NCI-H1105 treated with DMSO at 0.1 percent for 48 hours (cell line): ENCODE measurements around the gene ZFP36.
A peak's percentile ranks its signal among the peaks of the same experiment; 100 is the strongest.

Experiments
- DNase-seq: peaks from one replicate; lab custom pipeline; 2025; lab: John Stamatoyannopoulos, UW

The ZFP36 gene

GRCh38 chr19:39405958-39406655 lies 540 bp upstream of the ZFP36 start:
- DNase-seq: no peak

DNA sequence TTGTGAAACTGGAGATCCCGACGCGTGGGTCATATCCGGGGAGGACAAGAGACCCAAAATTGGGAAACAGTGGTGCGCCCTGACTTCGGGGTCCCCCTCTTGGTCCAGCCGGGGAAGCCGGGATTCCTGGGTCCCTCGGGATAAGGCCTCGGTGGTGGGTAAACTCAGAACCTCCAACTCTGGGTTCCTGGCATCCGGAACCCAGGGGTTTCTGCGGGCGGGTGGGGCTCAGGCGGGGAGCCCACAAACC lies 688 bp downstream of the ZFP36 start:
- no peak for DNase-seq

- no peak for DNase-seq
These were observed 1.2 kb downstream of the ZFP36 start for GRCh38 chr19:39407660-39408391.

GRCh38 chr19:39408392-39409207 lies 2.0 kb downstream of the ZFP36 start:
- peak; percentile 46 for DNase-seq

DNA sequence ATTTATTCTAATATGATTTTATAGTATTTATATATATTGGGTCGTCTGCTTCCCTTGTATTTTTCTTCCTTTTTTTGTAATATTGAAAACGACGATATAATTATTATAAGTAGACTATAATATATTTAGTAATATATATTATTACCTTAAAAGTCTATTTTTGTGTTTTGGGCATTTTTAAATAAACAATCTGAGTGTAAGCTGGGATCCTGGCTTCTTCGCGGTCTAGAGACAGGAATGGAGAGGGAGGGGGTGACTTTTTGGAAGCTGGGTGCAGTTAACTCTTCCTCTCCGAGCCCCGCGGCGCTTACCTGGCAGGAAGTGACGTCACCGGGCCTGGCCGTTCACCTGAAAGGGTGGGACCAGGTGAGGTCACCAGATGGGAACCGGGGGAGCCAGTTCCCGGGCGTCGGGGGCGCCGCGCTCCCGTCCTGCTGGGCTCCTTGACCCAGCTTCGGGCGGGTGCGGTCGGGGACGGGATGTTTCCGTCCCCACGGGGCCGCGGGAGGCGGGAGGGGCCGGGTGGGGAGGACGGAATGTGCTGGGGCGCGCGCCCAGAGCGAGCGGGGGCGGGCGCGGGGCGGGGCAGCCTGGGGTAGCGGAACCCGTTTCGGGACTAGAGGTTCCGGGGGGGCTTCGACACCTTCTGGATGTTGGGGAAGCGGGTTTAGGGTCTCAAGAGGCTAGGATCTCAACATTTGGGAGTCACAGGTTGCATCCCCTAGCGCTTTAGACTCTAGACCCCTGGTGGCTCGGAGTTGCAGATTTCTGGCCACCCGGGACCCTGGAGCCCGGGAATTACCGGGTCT lies 2.8 kb downstream of the ZFP36 start:
- DNase-seq: peak; percentile 96

- DNase-seq: peak; percentile 29
These were observed 3.6 kb downstream of the ZFP36 start for GRCh38 chr19:39410017-39410830.

DNA sequence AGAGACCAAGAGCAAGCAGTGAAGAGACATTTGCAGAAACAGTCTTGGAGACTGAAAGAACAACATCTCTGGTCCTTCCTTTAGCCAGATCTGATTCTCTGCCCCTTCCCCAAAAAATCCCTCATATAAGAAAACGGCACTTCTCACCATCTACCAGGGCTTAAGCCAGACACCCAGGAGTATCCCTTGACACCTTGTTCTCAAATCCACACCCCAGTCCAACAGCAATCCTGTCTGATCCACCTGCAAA lies 4.1 kb downstream of the ZFP36 start:
- no peak for DNase-seq

DNA sequence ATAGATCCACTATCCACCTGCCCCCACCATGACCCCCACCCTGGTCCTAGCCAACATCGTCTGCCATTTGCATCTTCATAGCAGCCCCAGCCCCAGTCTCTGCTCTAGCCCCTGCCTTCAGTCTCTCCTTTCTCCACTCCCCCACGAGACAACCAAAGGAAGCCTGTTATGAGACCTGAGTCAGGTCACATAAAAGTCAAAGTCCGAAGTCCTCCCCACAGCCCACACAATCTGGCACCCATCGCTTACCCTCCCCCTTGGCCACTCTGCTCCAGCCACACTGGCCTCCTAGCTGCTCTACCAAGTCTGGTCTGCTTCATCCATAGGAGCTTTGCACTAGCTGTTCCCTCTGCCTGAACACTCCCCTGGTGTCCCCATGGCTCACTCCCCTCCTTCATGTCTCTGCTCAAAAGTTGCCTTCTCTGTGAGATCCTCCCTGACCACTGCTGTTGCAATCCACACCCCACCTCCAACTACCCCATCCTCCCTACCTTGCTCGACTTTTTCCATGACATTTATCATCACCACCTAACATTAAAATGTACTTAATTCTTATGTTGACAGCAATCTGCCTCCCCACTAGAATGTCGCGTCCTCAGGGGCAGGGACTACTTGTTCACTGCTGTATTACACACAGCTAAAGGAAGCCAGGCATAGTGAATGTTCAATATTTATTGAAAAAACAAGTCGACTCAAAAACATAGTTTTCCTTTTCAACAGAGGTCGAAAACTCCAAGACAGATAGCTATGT lies 4.6 kb downstream of the ZFP36 start:
- no peak for DNase-seq

GRCh38 chr19:39411832-39412099 lies 5.1 kb downstream of the ZFP36 start:
- DNase-seq: peak; percentile 89

DNA sequence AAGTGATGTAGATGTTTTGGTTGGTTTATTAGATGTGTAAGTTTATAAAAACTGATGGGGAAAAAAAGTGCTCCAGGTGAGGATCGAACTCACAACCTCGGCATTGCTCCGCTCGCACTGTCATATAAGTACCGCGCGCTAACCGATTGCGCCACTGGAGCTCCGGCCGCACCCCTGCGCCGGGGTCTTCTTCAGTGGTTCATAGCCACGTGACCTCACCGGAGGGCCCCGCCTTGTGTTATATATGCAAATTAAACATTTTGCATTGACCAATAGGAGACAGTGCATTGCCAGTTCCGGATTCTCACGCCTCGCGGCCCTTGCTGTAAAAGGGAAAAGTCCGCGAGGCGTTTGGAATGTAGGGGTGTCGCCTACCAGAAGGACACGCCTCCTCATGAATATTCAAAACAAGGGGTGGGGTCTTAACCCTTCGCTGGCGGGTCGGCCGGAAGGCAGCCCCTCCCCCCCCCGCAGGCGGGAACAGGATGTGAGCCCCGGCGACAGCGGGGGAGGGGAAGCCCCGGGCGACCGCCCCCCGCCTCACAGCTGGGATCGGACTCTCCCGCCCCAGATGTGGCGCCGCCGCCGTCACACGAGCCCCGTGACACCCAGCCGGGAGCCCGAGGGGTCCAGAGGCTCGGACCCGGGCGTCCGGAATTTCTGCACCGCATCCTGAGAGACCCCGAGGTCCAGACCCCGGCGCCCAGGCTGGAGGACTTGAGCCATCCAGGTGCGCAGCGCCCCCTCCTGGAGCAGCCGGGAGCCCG lies 5.6 kb downstream of the ZFP36 start, which contains the start of gene PLEKHG2:
TSS of gene PLEKHG2 (plus strand) at position 570 of the 767 bp plus-strand sequence. CDS start 1,418 bp downstream, outside the sequence.
- DNase-seq: peak; percentile 99

GRCh38 chr19:39412867-39413271 lies 6.2 kb downstream of the ZFP36 start:
- no peak for DNase-seq

DNA sequence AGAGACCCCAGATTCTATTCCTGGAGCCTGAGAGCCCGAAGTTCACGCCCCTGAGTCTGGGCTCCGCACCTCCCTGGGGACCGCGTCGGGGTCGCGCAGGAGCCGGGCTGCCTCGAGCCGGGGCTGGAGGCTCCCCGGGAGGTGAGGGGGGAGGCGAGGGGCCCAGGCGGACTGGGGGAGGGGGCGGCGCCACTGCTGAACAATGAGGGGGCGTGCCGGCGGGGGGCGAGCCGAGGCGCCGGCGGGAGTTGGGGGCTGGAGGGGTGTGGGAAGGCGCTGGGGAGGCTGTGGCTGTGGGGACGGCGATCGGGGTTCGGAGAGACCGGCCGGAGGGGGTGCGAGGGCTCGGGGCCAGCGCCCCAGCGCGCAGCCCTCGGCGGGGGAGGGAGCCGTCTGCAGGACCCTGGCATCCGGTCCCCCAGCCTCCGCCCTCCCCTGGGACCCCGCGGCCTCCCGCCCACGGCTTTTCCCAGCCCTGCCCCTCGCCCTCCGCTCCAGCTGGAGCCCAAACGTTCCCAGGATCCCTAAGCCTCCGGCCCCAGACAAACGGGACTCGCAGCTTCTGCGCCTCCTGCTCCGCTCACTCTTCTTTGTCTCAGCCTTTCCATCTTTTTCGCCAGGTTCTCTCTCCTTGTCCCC lies 6.7 kb downstream of the ZFP36 start:
- peak; percentile 41 for DNase-seq

DNA sequence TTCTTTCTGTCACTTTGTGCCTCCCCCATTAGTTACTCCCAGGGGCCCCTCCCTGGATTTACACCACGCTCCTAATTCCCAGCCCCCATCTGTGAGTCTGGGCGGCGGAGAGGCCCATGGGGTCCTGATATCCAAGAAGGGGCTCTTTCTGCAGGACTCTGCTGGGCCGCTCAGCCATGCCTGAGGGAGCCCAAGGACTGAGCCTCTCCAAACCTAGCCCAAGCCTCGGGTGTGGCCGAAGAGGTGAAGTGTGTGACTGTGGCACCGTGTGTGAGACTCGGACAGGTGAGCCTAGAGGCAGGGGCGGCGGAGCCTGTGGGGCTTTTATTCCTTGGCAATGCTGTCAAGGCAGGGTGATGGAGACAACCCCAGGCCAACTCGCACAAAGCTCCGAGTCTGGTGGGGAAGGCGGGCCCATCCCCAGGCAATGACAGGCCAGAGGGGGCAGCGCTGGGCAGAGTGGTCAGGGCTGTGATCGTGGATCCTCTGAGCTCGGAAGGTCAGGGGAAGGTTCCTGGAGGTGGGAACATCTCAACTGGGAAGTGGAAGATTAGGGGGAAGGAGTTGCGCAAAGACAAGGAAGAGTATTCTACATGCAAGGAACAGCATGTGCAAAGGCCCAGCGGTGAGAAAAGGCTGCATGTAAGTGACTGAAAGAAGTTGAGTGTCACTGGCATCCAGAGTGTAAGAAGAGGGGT lies 7.4 kb downstream of the ZFP36 start:
- DNase-seq: no peak

DNA sequence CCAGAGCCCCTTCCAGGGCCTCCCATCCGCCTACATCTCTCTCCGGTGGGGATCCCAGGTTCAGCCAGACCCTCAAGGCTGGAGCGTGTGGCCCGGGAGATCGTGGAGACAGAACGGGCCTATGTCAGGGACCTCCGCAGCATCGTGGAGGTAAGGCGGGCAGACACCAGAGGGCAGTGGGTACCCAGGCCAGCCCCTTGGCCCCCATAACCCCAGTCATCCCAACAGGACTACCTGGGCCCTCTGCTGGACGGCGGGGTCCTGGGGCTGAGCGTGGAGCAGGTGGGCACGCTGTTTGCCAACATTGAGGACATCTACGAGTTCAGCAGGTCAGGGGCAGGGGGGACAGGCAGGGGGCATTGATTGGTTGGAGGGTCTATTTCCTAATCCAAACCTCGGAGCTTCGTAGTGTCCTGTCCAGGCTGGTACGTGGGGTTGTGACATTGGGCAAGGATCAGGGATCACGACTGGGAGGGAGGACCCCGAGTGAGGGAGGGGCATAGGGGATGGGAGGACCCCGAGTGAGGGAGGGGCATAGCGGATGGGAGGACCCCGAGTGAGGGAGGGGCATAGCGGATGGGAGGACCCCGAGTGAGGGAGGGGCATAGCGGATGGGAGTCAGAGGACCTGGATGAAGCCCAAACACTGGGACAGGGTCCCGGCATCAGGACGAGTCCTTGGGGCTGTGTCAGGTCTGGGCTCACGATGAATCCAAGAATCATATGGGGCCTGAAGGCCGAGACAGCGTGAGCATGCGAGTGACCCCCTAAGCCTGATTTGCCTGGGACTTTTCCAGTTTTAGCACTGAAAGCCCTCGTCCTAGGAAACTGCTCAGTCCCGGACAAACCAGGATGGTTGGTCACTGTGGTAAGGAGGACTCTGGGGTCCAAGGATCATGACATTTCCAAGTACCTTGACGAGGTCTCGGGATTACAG lies 8.7 kb downstream of the ZFP36 start:
- no peak for DNase-seq

- no peak for DNase-seq
These were observed 9.8 kb downstream of the ZFP36 start for GRCh38 chr19:39416152-39417120.

DNA sequence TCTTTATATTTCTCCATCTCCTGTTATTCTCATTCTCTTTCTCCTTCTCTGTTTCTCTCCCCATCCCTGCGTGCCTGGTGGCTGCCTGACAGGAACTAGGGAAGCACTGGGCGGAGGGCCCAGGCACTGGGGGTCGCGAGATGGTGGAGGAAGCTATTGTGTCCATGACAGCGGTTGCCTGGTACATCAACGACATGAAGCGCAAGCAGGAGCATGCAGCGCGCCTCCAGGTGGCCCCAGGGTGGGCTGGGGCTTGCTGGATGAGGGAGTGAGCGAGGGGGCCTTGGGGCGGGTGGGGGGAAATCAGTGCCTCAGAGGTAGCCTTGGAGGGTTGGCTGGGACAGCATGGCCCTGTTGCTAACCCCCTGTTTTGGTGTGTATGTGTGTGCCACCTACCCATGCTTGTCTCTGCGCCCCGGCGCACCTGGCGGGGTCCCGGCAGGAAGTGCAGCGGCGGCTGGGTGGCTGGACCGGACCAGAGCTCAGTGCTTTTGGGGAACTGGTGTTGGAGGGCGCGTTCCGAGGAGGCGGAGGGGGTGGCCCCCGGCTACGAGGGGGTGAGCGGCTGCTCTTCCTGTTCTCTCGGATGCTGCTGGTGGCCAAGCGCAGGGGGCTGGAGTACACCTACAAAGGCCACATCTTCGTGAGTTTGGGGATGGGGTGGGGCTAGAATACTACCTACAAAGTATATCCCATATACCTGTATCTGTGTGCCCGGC lies 11.0 kb downstream of the ZFP36 start:
- no peak for DNase-seq
